Fibroblast of lung (primary cell): Measurements from ENCODE around the gene CRBN. TPM values are rescaled to one million over a fixed set of nuclear protein-coding genes. Genes with fewer than 3 reads are reported as not detected.

Source experiments
- DNase-seq, 2 donors: peaks; one replicate each; pipeline versions ENCODE4 v3.0.0 to v3.0.0-alpha.2; 2010; ENCODE audit warnings: low read depth in 2 of 2
- H2AFZ ChIP-seq: 2 replicates; pipeline ENCODE4 v1.5.1; 2012; ENCODE audit warnings: low read length, control low read depth, inconsistent platforms
- H3K27ac ChIP-seq: 2 replicates; pipeline ENCODE4 v1.5.1; 2011; ENCODE audit warnings: low read length, control low read depth; ENCODE audit not compliant: insufficient read depth
- H3K27me3 ChIP-seq: 2 replicates; pipeline ENCODE4 v1.5.1; 2011; ENCODE audit warnings: mild to moderate bottlenecking, low read length; ENCODE audit not compliant: control insufficient read depth, insufficient read depth
- H3K36me3 ChIP-seq: 2 replicates; pipeline ENCODE4 v1.5.1; 2011; ENCODE audit warnings: low read length; ENCODE audit not compliant: control insufficient read depth, insufficient read depth
- H3K4me1 ChIP-seq: 2 replicates; pipeline ENCODE4 v1.5.1; 2011; ENCODE audit warnings: low read length; ENCODE audit not compliant: control insufficient read depth, insufficient read depth; ENCODE audit errors: extremely low read depth
- H3K4me2 ChIP-seq: 2 replicates; pipeline ENCODE4 v1.5.1; 2011; ENCODE audit warnings: low read length, control low read depth; ENCODE audit not compliant: insufficient read depth; ENCODE audit errors: extremely low read depth
- H3K4me3 ChIP-seq, 4 experiments: fragments of 200-600 bp in 1 of 4; sonication (generic) in 1 of 4; replicated peaks in 1 of 4; 2 replicates each; pipeline ENCODE4 v1.5.1; 2011 to 2016; ENCODE audit warnings: low read length in 4 of 4, low read depth in 3 of 4, mild to moderate bottlenecking in 3 of 4, control low read depth in 2 of 4, inconsistent platforms in 1 of 4, mixed read lengths in 1 of 4; ENCODE audit not compliant: insufficient read depth in 1 of 4; ENCODE audit errors: control extremely low read depth in 1 of 4
- H3K79me2 ChIP-seq: 2 replicates; pipeline ENCODE4 v1.5.1; 2012; ENCODE audit warnings: mild to moderate bottlenecking, low read length, inconsistent platforms; ENCODE audit not compliant: control insufficient read depth, insufficient read depth
- H3K9ac ChIP-seq: 2 replicates; pipeline ENCODE4 v1.5.1; 2011; ENCODE audit warnings: mild to moderate bottlenecking, low read length, control low read depth; ENCODE audit not compliant: insufficient read depth
- H3K9me3 ChIP-seq: 2 replicates; pipeline ENCODE4 v1.5.1; 2012; ENCODE audit warnings: low read depth, low read length; ENCODE audit not compliant: control insufficient read depth, insufficient read depth
- H4K20me1 ChIP-seq: 2 replicates; pipeline ENCODE4 v1.5.1; 2011; ENCODE audit warnings: low read length; ENCODE audit not compliant: control insufficient read depth, insufficient read depth; ENCODE audit errors: extremely low read depth
- CTCF ChIP-seq, 2 donors: IDR thresholded peaks in 1 of 2; conservative IDR thresholded peaks in 1 of 2; 1 replicate in 1 of 2; 2 replicates in 1 of 2; pipeline ENCODE4 v1.5.1; 2011 to 2012; ENCODE audit warnings: low read length in 2 of 2, control low read depth in 1 of 2, inconsistent platforms in 1 of 2, low read depth in 1 of 2, mild to moderate bottlenecking in 1 of 2
- EZH2 ChIP-seq: IDR thresholded peaks from 2 replicates; pipeline ENCODE4 v1.5.1; 2012; ENCODE audit warnings: low read length, control low read depth, mild to moderate bottlenecking; ENCODE audit errors: missing control alignments
- polyA plus RNA-seq, 2 donors: library from polyadenylated mRNA; depleted of rRNA in 1 of 2; stranded (reverse) in 1 of 2; unstranded in 1 of 2; fragments of >200 nt; gene quantifications; 2 replicates each; pipeline ENCODE4 v1.2.1, GENCODE V29; 2011 to 2012; ENCODE audit warnings: missing spikeins in 1 of 2
- total RNA-seq: library from RNA; depleted of rRNA; stranded (reverse); fragments of >200 nt; gene quantifications from 2 replicates; pipeline ENCODE4 v1.2.1, GENCODE V29; 2014

The CRBN gene
- total and polyA plus RNA-seq, 2 donors (not counting 1 experiment from before 2014, with no cell fraction given): 30.5 to 67.4 TPM

GRCh38 chr3:3107181-3107580, 72.3 kb downstream of the CRBN start:
- H4K20me1 ChIP-seq: no peaks in the 10 kb centered on the region
- H2AFZ ChIP-seq: no peak overlapping the region
- no peaks in the 10 kb centered on the region for H3K79me2 ChIP-seq
- H3K36me3 ChIP-seq: no peaks in the 10 kb centered on the region
- DNase-seq: no peak
- no peaks in the 10 kb centered on the region for H3K27me3 ChIP-seq
- H3K27ac ChIP-seq: no peak overlapping the region
- TF ChIP-seq EZH2: no peak
- no peak for TF ChIP-seq CTCF (conservative IDR thresholded peaks at IDR 0.05 in 1 of 2, IDR thresholded peaks at IDR 0.05 in 1 of 2; ENCODE audit: low read depth in 1 of 2, low read length in 2 of 2)
- no peak overlapping the region for H3K4me3 ChIP-seq
- H3K9ac ChIP-seq: no peak overlapping the region
- H3K9me3 ChIP-seq: no peaks in the 10 kb centered on the region
- H3K4me1 ChIP-seq: no peaks in the 10 kb centered on the region
- no peak overlapping the region for H3K4me2 ChIP-seq

GRCh38 chr3:3105815-3106214, 73.7 kb downstream of the CRBN start:
- Histone ChIP-seq H4K20me1 (no peaks in the 10 kb centered on the region), H3K4me2 (no peak overlapping the region), H3K9ac (no peak overlapping the region), H3K79me2 (no peaks in the 10 kb centered on the region), H3K4me3 (no peak overlapping the region), H2AFZ (no peak overlapping the region), H3K4me1 (no peaks in the 10 kb centered on the region), H3K36me3 (no peaks in the 10 kb centered on the region), H3K27ac (no peak overlapping the region), H3K27me3 (no peaks in the 10 kb centered on the region), H3K9me3 (no peaks in the 10 kb centered on the region)
- TF ChIP-seq CTCF (conservative IDR thresholded peaks at IDR 0.05 in 1 of 2, IDR thresholded peaks at IDR 0.05 in 1 of 2; ENCODE audit: low read depth in 1 of 2, low read length in 2 of 2): no peak
- no peak for TF ChIP-seq EZH2
- no peak for DNase-seq

- Histone ChIP-seq H3K4me2 (no peak overlapping the region), H3K27ac (no peak overlapping the region), H3K79me2 (no peaks in the 10 kb centered on the region), H3K4me1 (no peaks in the 10 kb centered on the region), H3K9ac (no peak overlapping the region), H2AFZ (no peak overlapping the region), H3K36me3 (no peaks in the 10 kb centered on the region), H3K9me3 (no peaks in the 10 kb centered on the region), H3K4me3 (no peak overlapping the region), H4K20me1 (no peaks in the 10 kb centered on the region), H3K27me3 (no peaks in the 10 kb centered on the region)
- TF ChIP-seq EZH2: no peak
- TF ChIP-seq CTCF (conservative IDR thresholded peaks at IDR 0.05 in 1 of 2, IDR thresholded peaks at IDR 0.05 in 1 of 2; ENCODE audit: low read depth in 1 of 2, low read length in 2 of 2): no peak
- DNase-seq: no peak
Observed at GRCh38 chr3:3105246-3105645, 74.2 kb downstream of the CRBN start.
